ENCODE data around the gene THOC7. TPM values are rescaled to one million over a fixed set of nuclear protein-coding genes. Genes with fewer than 3 reads are reported as not detected.

THOC7 gene
- total RNA-seq, 4 donors from 2014 or later: 19.4 to 64.4 (median 36.5) TPM

DNA sequence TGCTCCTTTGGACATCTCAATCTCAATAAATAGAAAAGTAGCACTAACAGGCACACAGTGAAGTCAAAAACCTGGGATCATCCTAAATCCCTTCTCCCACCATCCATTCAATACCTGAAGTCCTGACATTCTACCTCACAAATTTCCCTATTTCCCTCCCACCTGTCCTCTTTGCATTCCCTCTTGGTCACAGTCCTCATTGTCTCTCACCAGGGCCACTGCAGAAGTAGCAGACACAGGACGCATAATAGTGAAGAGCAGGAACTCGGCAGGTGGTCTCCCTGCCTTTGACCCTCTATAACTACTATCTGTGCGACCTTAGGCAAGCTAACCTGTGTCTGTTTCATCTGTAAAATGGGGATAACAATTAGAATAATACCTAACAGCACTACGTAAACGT, 2.3 kb downstream of the THOC7 start:
- H3K4me3 ChIP-seq: no peak overlapping the region
- H3K36me3 ChIP-seq: no peaks in the 10 kb centered on the region
- H3K27ac ChIP-seq: no peak overlapping the region
- H3K4me1 ChIP-seq: peaks cover 0 to 8% (median 4%) of the 10 kb centered on the region in 4 donors
- no peaks in the 10 kb centered on the region for H3K27me3 ChIP-seq
- no peaks in the 10 kb centered on the region for H3K9me3 ChIP-seq
- DNase-seq: no peak
- TF ChIP-seq POLR2A (IDR thresholded peaks at IDR 0.05): no peak
- TF ChIP-seq, protein P1, sequence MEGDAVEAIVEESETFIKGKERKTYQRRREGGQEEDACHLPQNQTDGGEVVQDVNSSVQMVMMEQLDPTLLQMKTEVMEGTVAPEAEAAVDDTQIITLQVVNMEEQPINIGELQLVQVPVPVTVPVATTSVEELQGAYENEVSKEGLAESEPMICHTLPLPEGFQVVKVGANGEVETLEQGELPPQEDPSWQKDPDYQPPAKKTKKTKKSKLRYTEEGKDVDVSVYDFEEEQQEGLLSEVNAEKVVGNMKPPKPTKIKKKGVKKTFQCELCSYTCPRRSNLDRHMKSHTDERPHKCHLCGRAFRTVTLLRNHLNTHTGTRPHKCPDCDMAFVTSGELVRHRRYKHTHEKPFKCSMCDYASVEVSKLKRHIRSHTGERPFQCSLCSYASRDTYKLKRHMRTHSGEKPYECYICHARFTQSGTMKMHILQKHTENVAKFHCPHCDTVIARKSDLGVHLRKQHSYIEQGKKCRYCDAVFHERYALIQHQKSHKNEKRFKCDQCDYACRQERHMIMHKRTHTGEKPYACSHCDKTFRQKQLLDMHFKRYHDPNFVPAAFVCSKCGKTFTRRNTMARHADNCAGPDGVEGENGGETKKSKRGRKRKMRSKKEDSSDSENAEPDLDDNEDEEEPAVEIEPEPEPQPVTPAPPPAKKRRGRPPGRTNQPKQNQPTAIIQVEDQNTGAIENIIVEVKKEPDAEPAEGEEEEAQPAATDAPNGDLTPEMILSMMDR (IDR thresholded peaks at IDR 0.05): no peak

DNA sequence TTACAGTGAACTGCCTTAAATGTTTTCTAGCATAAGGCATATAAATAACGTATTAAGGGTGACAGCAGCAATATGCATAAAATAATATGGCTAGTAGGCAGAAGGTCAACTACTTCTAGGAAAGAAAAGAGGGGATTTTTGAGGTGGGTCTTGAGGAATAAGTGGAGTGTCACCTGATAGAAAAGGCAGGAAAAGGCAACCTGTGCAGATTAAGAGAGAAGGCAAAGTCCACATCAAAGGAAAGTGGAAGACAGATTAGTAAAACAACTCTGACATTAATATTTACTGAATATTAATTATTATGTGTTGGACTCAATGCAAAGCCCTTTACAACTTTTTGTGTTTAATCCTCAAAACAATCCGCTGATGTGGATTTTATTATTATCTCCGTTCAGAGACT, 2.8 kb downstream of the THOC7 start:
- no peak for DNase-seq
- Histone ChIP-seq H3K4me3 (no peak overlapping the region), H3K36me3 (no peaks in the 10 kb centered on the region), H3K27me3 (no peaks in the 10 kb centered on the region), H3K27ac (no peak overlapping the region), H3K9me3 (no peaks in the 10 kb centered on the region), H3K4me1 (peaks cover 0 to 8% (median 4%) of the 10 kb centered on the region in 4 donors)
- TF ChIP-seq, protein P1 (IDR thresholded peaks at IDR 0.05): no peak
- no peak for TF ChIP-seq POLR2A (IDR thresholded peaks at IDR 0.05)

DNA sequence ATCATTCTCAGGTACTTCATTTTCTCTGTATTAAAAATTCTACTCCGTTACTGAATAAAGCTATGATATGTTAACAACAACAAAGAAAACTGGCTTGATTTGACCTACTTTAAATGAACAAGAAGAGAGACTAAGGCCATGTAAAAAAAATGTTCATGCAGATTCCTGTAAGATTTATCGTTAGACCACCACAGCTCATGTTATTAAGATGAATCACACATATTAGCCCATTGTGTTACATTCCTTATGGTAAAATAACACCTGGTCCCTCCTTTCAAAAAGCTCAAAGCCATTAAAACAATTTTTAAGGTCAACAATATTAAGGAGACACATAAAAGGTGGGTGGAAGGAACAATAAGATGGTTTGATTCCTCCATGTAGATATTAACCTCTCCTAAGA, 6.3 kb downstream of the THOC7 start:
- H3K4me3 ChIP-seq: no peak overlapping the region
- H3K36me3 ChIP-seq: no peaks in the 10 kb centered on the region
- no peaks in the 10 kb centered on the region for H3K9me3 ChIP-seq
- no peak overlapping the region for H3K27ac ChIP-seq
- no peak for DNase-seq
- peaks cover 0 to 2% (median 0%) of the 10 kb centered on the region in 4 donors for H3K4me1 ChIP-seq
- no peak for TF ChIP-seq POLR2A (IDR thresholded peaks at IDR 0.05)
- TF ChIP-seq, protein P1 (IDR thresholded peaks at IDR 0.05): no peak
- H3K27me3 ChIP-seq: no peaks in the 10 kb centered on the region

DNA sequence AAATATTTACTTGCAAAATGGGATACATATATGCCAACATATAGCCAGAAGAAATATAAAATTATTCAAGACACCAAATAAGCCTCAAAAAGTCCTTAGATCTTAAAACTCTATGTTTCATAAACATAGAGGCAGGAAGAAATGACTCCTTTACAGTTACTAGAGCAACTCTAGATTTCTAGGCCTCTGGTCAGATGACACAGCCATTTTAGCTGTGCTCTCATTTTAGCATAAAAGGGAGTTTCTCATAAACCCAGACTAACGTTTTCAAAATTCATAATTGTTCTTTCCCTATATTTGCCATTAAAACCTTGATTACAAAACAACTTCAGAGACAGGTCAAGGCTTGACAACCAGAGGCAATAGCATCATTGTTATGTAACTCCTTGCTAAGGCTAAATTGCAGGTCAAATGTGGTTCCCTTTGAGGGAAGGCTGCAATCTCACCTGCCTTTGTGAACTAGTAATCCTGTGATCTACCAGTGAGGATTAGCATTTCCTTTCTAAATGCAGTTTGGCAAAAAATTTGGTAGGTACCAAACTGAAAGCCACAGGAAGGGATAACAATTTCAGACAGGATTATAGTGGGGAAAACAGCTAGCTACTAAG, 8.2 kb downstream of the THOC7 start:
- no peak overlapping the region for H3K27ac ChIP-seq
- no peaks in the 10 kb centered on the region for H3K4me1 ChIP-seq
- no peaks in the 10 kb centered on the region for H3K27me3 ChIP-seq
- DNase-seq: no peak
- H3K9me3 ChIP-seq: no peaks in the 10 kb centered on the region
- no peaks in the 10 kb centered on the region for H3K36me3 ChIP-seq
- H3K4me3 ChIP-seq: no peak overlapping the region
- TF ChIP-seq POLR2A (IDR thresholded peaks at IDR 0.05): no peak
- TF ChIP-seq, protein P1 (IDR thresholded peaks at IDR 0.05): no peak

DNA sequence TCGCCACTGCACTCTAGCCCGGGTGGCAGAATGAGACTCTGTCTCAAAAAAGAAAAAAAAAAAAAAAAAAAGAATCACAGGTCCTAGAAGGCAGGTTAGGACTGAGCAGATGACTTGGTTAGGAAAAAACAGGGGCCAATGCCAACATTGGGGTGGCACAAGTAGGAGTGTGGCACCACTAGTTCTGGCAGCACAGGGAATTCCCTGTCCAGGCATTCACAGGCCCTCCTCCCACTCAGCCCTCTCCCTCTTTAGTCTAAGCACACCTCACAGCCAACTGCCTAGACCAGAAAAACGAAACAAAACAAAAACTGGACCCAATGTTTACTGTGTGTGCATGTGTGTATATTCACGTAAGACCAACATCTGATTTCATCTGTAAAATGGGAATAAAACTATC, 10.5 kb downstream of the THOC7 start:
- Histone ChIP-seq H3K27me3 (no peaks in the 10 kb centered on the region), H3K27ac (no peak overlapping the region), H3K36me3 (no peaks in the 10 kb centered on the region), H3K9me3 (no peaks in the 10 kb centered on the region), H3K4me1 (no peaks in the 10 kb centered on the region), H3K4me3 (no peak overlapping the region)
- no peak for TF ChIP-seq POLR2A (IDR thresholded peaks at IDR 0.05)
- TF ChIP-seq, protein P1 (IDR thresholded peaks at IDR 0.05): no peak
- no peak for DNase-seq

DNA sequence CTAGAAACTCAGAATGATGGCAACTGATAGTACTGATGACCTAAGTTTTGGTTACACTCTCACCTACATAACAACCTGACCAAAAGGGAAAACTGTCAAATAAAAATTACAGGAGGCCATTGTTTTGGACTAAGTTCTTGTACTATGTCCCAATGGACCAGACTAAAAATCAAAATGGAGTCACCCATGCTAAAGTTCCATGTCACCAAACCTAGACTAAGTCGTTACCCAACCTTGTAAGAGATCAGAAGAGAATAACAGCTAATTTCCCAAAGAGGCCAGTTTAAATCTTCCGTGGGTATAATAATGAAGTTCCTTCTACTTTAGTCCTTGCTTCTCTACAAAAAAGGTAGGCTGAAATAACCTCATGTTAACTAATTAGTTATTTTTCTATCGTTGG, 12.3 kb downstream of the THOC7 start:
- TF ChIP-seq, protein P1 (IDR thresholded peaks at IDR 0.05): no peak
- TF ChIP-seq POLR2A (IDR thresholded peaks at IDR 0.05): no peak
- H3K4me3 ChIP-seq: no peak overlapping the region

More for the DNA sequence above, 12.3 kb downstream of the THOC7 start:
- no peaks in the 10 kb centered on the region for H3K36me3 ChIP-seq
- H3K27me3 ChIP-seq: no peaks in the 10 kb centered on the region
- H3K27ac ChIP-seq: no peak overlapping the region
- H3K4me1 ChIP-seq: no peaks in the 10 kb centered on the region
- no peaks in the 10 kb centered on the region for H3K9me3 ChIP-seq
- DNase-seq: no peak

Measured in Peyer's patch (tissue), 4 donors.